ENCODE results near the gene LRRC17. TPM values are rescaled to one million over a fixed set of nuclear protein-coding genes. Genes with fewer than 3 reads are reported as not detected.
"Not testable (repeated sequence)": the region's sequence is repeated elsewhere in the genome, so short reads cannot be mapped to it uniquely, and the experiment has no call there.

Gene LRRC17
- total RNA-seq, 1 donor from 2014 or later, result 10.6 TPM

DNA sequence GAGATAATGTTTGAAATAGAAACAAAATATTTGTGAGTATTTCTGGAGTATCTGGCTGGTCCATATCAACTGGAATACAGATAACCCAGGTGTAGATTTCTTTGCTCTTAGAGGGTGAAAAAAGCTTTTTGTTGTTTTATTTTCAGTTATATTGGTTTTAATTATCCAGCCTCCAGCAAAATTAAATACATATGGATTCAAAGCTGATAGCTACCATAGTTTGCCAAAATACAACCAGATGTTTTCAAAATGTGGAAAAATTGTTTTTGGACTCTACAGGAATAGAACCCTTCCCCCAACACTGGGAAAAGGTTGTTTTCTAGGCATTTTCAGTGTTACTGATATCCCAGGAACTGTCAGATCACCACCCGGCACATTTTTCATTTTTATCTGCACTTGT is 30.1 kb downstream of the LRRC17 start:
- DNase-seq (ENCODE audit: low spot score), result no peak

DNA sequence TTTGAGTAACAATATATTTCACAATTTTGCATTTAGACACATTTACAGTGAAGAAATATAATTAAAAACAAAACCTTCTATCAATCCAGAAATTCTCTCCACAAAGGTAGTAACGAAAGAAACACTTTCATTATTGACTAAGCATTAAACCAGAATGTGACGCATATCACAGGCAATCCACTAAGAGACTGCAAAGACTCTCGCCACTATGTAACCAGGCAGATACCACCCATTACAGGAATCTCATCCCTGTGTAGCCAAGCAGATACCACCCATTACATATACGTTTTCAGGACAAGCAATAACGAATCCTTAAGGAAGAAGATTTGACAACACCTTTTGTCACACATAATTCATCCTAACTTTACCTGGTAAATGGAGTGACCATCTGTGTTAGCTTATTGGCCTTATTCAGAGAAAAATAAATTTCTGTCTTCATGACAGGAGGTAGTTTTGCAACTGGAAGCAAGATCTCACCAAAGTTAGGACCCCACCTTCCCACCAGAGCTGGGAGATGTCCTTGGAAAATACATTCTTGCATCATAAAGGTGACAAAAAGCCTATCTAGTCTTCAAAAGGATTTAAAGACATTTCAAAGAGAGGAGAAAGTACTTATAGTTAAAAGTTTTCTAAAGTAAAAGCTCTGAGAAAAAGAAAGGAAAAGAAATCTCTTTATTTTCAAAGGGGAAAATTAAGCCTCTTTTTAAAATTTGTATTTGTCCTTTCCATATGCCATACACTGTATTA is 30.8 kb downstream of the LRRC17 start:
- DNase-seq (ENCODE audit: low spot score), result no peak

DNA sequence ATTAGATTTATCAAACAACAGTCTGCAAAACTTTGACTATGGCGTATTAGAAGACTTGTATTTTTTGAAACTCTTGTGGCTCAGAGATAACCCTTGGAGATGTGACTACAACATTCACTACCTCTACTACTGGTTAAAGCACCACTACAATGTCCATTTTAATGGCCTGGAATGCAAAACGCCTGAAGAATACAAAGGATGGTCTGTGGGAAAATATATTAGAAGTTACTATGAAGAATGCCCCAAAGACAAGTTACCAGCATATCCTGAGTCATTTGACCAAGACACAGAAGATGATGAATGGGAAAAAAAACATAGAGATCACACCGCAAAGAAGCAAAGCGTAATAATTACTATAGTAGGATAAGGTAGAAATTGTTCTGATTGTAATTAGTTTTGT is 31.4 kb downstream of the LRRC17 start:
- no peak for DNase-seq (ENCODE audit: low spot score)

DNA sequence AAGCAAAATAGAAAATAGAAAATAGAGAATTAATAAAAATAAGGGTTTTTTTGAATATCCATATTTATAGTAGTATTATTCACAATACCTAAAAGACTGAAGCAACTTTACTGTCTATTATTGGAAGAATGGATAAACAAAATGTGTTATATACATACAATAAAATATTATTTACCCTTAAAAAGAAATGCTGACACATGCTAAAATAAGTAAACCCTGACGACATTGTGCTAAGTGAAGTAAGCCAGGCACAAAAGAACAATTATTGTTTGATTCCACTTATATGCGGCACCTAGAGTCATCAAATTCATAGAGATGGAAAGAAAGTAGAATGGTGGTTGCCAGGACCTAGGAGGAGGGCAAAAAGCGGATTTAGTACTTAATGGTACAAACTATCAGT is 39.0 kb downstream of the LRRC17 start:
- no peak for DNase-seq (ENCODE audit: low spot score)

DNA sequence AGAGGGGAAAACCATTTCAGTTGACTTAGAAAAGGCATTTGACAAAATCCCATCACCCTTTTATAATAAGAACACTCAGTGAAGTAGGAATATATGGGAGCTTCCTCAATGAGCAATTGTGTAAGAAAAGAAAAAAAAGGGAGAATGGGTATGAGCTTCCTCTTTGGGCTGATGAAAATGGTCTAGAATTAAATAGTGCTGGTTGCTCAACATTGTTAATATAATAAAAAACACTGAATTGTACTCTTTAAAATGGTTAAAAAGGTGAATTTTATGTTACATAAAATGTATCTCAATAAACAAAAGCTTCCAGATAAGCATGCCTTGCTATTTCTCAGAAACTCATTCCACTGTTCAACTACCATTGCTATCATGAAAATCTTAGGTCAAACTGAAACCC is 40.6 kb downstream of the LRRC17 start:
- DNase-seq (ENCODE audit: low spot score), result no peak

DNA sequence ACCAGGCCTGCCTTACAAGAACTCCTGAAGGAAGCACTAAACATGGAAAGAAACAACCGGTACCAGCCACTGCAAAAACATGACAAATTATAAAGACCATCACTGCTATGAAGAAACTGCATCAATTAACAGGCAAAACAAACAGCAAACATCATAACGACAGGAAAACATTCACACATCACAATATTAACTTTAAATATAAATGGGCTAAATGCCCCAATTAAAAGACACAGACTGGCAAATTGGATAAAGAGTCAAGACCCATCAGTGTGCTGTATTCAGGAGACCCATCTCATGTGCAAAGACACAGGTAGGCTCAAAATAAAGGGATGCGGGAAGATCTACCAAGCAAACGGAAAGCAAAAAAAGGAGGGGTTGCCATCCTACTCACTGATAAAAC is 41.6 kb downstream of the LRRC17 start:
- DNase-seq (ENCODE audit: low spot score), result not testable (repeated sequence)

DNA sequence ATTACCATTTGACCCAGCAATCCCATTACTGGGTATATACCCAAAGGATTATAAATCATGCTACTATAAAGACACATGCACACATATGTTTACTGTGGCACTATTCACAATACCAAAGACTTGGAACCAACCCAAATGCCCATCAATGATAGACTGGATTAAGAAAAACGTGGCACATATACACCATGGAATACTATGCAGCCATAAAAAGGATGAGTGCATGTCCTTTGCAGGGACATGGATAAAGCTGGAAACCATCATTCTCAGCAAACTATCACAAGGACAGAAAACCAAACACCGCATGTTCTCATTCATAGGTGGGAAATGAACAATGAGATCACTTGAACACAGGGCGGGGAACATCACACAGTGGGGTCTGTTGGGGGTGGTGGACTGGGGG is 45.2 kb downstream of the LRRC17 start:
- DNase-seq (ENCODE audit: low spot score), result not testable (repeated sequence)

DNA sequence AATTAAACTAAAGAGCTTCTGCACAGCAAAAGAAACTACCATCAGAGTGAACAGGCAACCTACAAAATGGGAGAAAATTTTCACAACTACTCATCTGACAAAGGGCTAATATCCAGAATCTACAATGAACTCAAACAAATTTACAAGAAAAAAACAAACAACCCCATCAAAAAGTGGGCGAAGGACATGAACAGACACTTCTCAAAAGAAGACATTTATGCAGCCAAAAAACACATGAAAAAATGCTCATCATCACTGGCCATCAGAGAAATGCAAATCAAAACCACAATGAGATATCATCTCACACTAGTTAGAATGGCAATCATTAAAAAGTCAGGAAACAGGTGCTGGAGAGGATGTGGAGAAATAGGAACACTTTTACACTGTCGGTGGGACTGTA is 49.2 kb downstream of the LRRC17 start:
- DNase-seq (ENCODE audit: low spot score), result not testable (repeated sequence)

DNA sequence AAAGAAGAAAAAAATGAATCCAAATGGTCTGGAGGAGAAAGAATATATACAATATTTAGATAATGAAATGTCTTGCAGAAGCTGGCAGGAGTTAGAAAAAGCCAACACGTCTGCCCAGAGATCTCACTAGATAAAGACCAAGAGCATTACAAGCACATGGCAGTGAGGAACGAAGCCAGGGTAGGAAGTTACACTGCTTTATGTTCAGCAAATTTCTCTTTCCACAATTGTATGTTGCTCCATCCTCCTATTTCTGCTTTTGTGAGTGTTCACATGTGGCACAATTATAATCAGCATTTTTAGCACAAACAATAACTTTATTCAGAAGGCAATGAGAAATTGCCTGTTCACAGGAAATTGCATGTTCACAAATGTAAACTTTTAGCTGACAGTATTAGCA is 53.7 kb downstream of the LRRC17 start:
- no peak for DNase-seq (ENCODE audit: low spot score)

DNA sequence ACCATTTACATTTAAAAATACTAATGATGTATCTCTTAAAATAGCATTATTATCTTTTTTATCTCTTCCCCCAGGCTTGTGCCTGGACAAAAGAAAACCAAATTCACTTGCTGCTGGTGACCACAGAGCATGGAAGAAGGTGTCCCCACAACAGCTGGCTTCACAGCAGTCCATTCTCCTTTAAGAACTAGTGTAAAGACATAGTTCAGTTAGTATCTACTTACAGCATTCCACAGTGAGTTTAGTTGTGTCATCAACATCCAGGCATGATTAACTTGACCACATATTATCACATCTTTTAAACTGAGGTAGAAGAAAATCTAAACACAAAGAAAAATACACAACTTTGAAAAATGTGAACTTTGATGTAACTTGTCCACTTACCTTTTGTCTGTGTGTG is 55.0 kb downstream of the LRRC17 start:
- DNase-seq (ENCODE audit: low spot score), result no peak

DNA sequence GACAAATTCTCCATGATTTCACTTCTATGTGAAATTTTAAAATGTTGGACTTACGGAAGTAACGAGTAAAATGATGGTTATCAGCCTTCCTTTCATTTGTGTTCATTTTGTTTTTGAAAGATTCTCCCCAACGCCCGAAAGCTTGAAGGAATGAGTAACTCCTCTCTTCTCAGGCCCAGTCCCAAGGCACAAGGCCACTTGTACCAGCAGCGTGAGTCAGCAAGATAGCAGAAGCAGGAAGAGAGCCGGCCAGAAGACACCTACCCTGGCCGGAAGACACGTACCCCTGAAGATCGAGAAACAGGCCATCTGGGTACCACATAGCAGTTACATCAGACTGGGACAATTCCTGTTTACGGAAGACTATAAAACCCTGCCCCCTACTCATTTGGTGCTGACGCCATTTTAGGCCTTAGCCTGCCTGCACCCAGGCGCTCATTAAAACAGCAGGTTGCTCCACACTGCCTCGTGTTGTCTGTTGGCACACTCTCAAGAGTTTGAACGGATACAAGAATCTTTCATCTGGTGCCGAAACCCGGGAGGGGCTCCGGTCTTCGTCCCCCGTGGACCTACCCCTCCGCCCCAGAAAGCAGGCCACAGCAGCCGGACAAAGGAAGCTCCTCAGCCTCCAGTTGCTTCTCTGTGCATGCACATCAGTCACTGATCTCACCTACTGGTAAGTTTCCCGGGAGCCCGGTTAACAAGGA is 60.4 kb downstream of the LRRC17 start:
- no peak for DNase-seq (ENCODE audit: low spot score)

DNA sequence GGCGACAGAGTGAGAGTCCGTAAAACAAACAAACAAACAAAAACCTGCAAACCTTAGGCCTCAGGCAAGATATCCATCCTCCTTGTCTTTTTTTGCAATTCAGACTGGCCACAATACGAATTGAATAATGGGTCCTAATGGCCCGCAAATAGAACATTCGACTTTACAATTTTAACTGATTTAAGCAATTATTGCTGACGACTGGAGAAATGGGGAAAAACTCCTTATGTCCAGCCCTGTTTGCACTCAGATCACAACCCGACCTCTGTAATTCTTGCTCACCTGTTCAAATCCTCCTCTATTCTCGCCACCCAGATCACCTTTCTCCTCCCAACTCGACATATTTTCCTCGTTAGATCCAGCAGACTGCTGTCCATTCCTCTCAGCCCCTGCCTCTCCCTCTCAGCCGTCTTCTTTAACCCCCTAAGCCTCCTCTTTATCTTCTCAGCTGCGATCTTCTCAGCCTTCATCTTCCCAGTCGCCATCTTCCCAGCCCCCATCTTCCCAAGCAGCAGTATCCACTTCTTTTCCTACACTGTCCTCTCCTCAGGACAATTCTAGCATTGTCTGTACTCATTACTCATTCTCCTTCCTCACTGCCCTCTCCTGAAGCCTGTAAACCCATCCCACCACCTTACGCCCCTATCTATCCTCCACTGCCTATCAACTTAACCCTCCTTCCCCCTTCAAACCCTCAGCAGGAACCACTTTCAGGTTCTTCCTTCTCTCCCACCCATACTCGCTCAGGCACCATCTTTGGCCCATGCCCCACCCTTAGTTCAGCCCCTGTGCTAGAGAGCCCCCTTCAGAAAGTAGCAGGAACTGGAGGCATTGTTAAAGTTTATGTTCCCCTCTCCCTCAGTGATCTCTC is 61.8 kb downstream of the LRRC17 start:
- no peak for DNase-seq (ENCODE audit: low spot score)

DNA sequence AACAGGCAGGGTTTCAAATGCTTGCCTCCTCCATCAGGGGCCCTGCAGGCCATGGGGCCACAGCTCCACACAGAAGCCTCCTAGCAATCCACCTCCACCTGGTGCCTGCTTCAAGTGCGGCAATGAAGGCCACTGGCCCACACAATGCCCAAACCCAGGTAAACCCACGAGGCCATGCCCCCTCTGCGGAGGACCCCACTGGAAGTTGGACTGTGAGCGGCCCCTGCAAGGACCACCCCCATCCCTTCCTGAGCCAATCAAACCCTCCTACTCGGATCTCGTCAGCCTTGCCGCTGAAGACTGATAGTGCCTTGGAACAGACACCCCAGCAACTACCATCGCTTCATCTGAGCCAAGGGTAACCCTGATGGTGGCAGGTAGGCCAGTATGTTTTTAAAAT is 63.1 kb downstream of the LRRC17 start:
- DNase-seq (ENCODE audit: low spot score), result no peak

DNA sequence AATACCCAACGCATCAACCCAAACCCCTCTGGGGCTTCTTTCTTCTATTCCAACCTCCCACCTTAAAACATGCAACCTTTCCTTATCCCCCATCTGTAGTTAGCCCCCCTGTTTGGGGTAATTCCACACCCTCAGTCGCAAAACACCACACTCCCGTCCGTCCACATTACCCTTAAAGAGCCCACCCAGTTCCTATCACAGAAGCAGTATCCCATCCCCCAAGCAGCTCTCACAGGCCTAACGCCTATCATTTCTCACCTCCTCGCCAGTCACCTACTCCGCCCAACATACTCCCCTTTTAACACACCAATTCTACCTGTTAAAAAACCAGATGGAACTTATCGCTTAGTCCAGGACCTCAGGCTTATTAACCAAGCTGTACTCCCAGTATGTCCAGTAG is 63.7 kb downstream of the LRRC17 start:
- DNase-seq (ENCODE audit: low spot score), result no peak

DNA sequence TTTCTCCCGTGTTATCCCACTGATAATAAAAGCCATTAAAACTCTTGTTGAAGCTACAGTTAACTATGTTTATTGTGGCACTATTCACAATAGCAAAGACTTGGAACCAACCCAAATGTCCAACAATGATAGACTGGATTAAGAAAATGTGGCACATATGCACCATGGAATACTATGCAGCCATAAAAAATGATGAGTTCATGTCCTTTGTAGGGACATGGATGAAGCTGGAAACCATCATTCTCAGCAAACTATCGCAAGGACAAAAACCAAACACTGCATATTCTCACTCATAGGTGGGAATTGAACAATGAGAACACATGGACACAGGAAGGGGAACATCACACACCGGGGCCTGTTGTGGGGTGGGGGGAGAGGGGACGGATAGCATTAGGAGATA is 64.8 kb downstream of the LRRC17 start:
- DNase-seq (ENCODE audit: low spot score), result not testable (repeated sequence)

DNA sequence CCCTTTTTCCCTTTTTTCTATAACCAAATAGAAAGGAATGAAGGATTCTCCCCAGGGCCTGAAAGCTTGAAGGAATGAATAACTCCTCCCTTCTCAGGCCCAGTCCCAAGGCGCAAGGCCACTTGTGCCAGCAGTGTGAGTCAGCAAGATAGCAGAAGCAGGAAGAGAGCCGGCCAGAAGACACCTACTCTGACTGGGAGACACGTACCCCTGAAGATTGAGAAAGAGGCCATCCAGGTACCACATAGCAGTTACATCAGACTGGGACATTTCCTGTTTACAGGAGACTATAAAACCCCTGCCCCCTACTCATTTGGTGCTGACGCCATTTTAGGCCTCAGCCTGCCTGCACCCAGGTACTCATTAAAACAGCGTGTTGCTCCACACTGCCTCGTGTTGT is 65.5 kb downstream of the LRRC17 start:
- DNase-seq (ENCODE audit: low spot score), result peak; percentile 74

DNA sequence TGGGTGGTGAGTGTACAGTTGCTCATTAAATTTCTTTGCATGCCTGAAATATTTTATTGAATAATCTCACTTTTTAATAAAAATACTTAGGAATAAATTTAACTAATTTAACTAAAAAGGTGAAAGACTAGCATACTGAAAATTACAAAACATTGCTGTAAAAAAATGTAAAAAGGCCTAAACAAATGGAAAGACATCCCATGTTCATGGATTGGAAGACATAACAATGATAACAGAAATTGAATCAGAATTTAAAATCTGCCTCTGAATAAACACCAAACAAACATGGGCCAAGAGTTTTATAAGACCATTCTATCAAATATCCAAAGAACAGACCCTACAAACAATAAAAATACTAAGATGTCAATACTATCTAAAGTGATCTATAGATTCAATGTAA is 66.9 kb downstream of the LRRC17 start:
- DNase-seq (ENCODE audit: low spot score), result no peak

DNA sequence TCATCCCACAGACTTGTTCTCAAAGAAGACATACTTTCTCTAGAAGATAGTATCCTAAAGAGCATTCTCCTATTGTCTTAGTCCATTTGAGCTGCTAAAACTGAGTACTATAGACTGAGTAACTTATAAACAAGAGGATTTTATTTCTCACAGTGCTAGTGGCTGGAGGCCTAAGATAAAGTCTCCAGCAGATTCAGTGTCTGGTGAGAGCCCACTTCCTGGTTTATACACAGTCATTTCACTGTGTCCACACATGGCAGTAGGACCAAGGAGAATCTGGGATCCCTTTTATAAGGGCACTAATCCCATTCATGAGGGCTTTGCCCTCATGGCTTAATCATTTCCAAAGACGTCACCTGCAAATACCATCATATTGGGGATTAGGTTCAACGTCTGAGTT is 68.7 kb downstream of the LRRC17 start:
- DNase-seq (ENCODE audit: low spot score), result no peak

DNA sequence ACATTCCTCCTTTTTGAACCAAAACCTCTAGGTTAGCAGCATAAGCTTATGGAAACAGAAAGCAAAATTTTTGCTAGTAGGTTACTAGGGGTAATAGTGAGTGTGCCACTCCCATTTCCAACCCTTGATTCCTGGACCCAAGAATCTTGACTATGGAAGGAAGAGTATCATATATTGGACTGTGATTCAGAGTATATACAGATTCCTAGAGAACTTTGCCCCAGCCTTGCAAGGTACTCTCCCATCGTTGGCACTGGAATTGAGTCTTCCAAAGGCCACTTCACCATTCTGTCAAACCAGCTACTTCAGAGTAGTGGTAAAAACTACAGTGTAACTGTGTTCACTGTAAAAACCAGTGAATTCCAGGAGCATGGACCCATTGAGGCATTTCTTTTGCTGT is 69.4 kb downstream of the LRRC17 start:
- no peak for DNase-seq (ENCODE audit: low spot score)

DNA sequence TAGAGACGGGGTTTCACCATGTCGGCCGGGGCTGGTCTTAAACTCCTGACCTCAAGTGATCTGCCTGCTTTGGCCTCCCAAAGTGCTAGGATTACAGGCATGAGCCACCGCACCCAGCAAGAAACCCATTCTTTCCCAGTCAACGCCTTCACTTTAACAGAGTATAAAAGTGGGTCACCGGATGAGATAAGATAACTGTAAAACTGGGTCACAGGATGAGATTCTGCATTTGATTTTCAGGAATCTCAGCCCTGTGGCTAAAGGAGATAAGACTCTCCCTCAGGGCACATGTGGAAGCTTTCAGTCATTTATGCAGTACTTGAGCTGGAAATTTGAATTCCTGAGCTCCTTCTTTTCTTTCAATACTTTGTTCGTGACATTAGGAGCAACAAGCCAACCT is 70.8 kb downstream of the LRRC17 start:
- DNase-seq (ENCODE audit: low spot score), result no peak

DNA sequence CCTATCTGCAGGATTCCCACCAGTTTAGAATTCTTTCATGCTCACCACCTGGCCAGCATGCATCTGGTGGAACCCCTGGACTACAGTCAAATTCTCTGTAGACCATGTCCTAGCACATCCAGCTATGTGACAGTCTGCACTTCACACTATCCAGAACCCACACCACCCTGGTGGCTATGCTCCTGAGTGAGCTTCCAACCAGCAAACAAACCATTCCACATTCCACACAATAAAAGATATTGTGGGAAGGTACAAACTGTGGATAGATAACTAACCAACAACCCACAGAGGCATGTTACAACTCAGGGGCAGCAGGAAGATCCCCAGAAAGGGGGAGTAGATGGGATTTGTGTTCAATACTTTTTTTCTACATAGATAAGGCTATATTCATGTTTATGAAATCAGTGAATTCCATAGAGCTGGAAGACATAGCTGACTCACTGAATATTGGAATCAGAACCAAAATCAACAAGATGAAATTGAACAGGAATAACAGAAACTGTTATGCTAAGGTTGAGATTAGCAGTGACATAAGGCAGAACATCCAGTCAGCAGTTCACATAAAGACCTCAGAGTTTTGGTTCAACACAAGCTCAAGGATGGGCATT is 72.5 kb downstream of the LRRC17 start:
- no peak for DNase-seq (ENCODE audit: low spot score)

DNA sequence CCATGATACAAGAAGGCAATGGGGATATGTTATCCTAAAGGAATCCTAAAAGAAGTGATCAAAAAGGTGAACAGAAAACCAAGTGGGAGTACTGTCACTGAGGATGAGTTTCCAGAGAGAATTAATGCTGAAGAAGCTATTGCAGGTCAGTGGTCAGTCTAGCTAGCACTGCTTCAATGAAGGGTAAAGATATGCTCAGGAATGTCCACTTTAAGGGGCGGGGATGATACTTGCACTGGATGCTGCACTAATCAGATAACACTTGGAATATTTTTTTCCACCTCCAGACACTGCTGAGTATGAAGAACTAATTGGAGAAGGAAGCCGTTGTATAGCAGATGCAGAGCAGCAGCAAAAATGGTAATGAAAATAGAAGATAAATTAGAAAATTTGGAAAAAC is 75.3 kb downstream of the LRRC17 start:
- no peak for DNase-seq (ENCODE audit: low spot score)

Data from mucosa of gallbladder (tissue), 1 donor.